HEK293 (cell line): ENCODE measurements around the gene PLCB3.

Experiments
- GLI4 ChIP-seq: fragments of 450-650 bp; formaldehyde crosslinking; IDR thresholded peaks from 2 replicates; pipeline ENCODE4 v1.5.1; 2016; ENCODE audit warnings: missing biosample characterization, missing genetic modification characterization
- HOXA7 ChIP-seq: sonication (generic); formaldehyde crosslinking; IDR thresholded peaks from 2 replicates; pipeline ENCODE4 v1.8.1; 2022; ENCODE audit warnings: missing genetic modification reagents, borderline replicate concordance
- INSM2 ChIP-seq: fragments of 450-650 bp; formaldehyde crosslinking; IDR thresholded peaks from 2 replicates; pipeline ENCODE4 v1.5.1; 2016; ENCODE audit warnings: missing biosample characterization, missing genetic modification characterization
- MZF1 ChIP-seq: fragments of 450-650 bp; formaldehyde crosslinking; IDR thresholded peaks from 2 replicates; pipeline ENCODE4 v1.5.1; 2017; ENCODE audit warnings: missing biosample characterization, missing genetic modification characterization, borderline replicate concordance
- SALL2 ChIP-seq: fragments of 450-650 bp; formaldehyde crosslinking; IDR thresholded peaks from 2 replicates; pipeline ENCODE4 v1.5.0; 2017; ENCODE audit warnings: missing biosample characterization, mild to moderate bottlenecking, missing genetic modification characterization, borderline replicate concordance
- SCRT2 ChIP-seq: fragments of 450-650 bp; formaldehyde crosslinking; IDR thresholded peaks from 2 replicates; pipeline ENCODE4 v1.5.1; 2016; ENCODE audit warnings: missing biosample characterization, missing genetic modification characterization
- SETDB1 ChIP-seq: IDR thresholded peaks from one replicate; pipeline ENCODE4 v1.6.1; 2017; ENCODE audit warnings: mild to moderate bottlenecking, low read length, moderate library complexity, mixed read lengths; ENCODE audit not compliant: insufficient read length
- SP2 ChIP-seq: fragments of 450-650 bp; formaldehyde crosslinking; IDR thresholded peaks from 2 replicates; pipeline ENCODE4 v1.5.1; 2016; ENCODE audit warnings: missing biosample characterization, missing genetic modification characterization
- YY2 ChIP-seq: fragments of 450-650 bp; formaldehyde crosslinking; IDR thresholded peaks from 2 replicates; pipeline ENCODE4 v1.5.1; 2016; ENCODE audit warnings: missing biosample characterization, missing genetic modification characterization
- ZNF10 ChIP-seq: fragments of 450-650 bp; formaldehyde crosslinking; IDR thresholded peaks from 2 replicates; pipeline ENCODE4 v1.5.1; 2017; ENCODE audit warnings: missing biosample characterization, missing genetic modification characterization
- ZNF16 ChIP-seq: fragments of 450-650 bp; formaldehyde crosslinking; IDR thresholded peaks from 2 replicates; pipeline ENCODE4 v1.5.1; 2016; ENCODE audit warnings: low read depth, missing biosample characterization, missing genetic modification characterization
- ZNF202 ChIP-seq: fragments of 450-650 bp; formaldehyde crosslinking; IDR thresholded peaks from 2 replicates; pipeline ENCODE4 v1.5.1; 2016; ENCODE audit warnings: missing biosample characterization, missing genetic modification characterization, borderline replicate concordance
- ZNF211 ChIP-seq: fragments of 450-650 bp; formaldehyde crosslinking; IDR thresholded peaks from 2 replicates; pipeline ENCODE4 v1.5.1; 2016; ENCODE audit warnings: low read depth, missing biosample characterization, missing genetic modification characterization
- ZNF488 ChIP-seq: fragments of 450-650 bp; formaldehyde crosslinking; IDR thresholded peaks from 2 replicates; pipeline ENCODE4 v1.5.1; 2016; ENCODE audit warnings: missing biosample characterization, missing genetic modification characterization
- ZNF530 ChIP-seq: fragments of 450-650 bp; formaldehyde crosslinking; IDR thresholded peaks from 2 replicates; pipeline ENCODE4 v1.5.1; 2016; ENCODE audit warnings: low read depth, missing biosample characterization, missing genetic modification characterization
- ZNF571 ChIP-seq: fragments of 450-650 bp; formaldehyde crosslinking; IDR thresholded peaks from 2 replicates; pipeline ENCODE4 v1.5.0; 2017; ENCODE audit warnings: missing biosample characterization, missing genetic modification characterization
- ZNF580 ChIP-seq: fragments of 450-650 bp; formaldehyde crosslinking; IDR thresholded peaks from 2 replicates; pipeline ENCODE4 v1.5.1; 2016; ENCODE audit warnings: missing biosample characterization, missing genetic modification characterization
- ZXDB ChIP-seq: fragments of 450-650 bp; formaldehyde crosslinking; IDR thresholded peaks from 2 replicates; pipeline ENCODE4 v1.5.1; 2016; ENCODE audit warnings: missing biosample characterization, missing genetic modification characterization
- TF ChIP-seq, protein P1 (sequence below): fragments of 450-650 bp; formaldehyde crosslinking; conservative IDR thresholded peaks from 2 replicates; pipeline ENCODE4 v1.5.1; 2016; ENCODE audit warnings: low read depth, missing biosample characterization, missing genetic modification characterization
- TF ChIP-seq, protein P2 (sequence below): fragments of 450-650 bp; formaldehyde crosslinking; IDR thresholded peaks from 2 replicates; pipeline ENCODE4 v1.5.1; 2016; ENCODE audit warnings: missing biosample characterization, missing genetic modification characterization
- TF ChIP-seq, protein P3 (sequence below): fragments of 450-650 bp; formaldehyde crosslinking; conservative IDR thresholded peaks from 2 replicates; pipeline ENCODE4 v1.5.1; 2016; ENCODE audit warnings: low read depth, missing biosample characterization, missing genetic modification characterization
- TF ChIP-seq, protein P4 (sequence below): fragments of 450-650 bp; formaldehyde crosslinking; IDR thresholded peaks from 2 replicates; pipeline ENCODE4 v1.5.1; 2017; ENCODE audit warnings: missing biosample characterization, missing genetic modification characterization

PLCB3 gene

DNA sequence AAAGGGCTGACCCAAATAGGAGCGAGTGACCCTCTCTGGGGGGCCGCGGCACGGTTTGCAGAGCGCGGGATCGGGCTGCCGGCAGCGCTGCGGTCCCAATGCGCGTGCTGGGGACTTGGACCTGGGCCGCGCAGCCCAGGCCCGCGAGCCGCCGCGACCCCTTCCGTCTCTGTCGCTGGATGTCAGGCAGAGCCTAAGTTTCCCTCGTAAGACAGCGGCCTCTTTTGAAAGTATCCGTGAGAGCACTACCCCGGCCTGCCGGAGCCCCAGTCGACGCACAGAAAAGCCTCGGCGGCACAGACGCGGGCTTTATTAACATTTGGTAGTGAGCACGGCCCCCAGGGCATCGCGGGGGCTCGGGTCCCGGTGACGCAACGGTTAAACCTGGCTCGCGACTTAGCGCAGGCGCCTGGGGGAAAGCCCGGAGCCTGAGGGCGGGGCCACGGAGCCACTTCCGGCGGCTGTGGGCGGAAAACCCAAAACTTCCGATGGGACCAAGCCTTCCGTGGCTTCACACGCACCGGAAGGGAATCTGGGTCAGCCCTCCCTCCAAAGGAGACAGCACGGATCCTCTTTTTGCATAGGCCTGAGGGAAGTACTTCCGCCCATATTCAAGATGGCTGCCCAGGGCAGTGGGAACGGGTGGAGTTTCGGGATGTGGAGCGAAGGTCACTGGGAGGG, 18.4 kb downstream of the PLCB3 start (continued):
- TF ChIP-seq YY2 (tag by site-specific recombination) (peak; percentile 75), ZNF10 (tag by site-specific recombination) (no peak; the same call in 1 of the 2 replicates), GLI4 (tag by site-specific recombination) (no peak), MZF1 (tag by site-specific recombination) (no peak), SALL2 (tag by site-specific recombination) (no peak), ZNF488 (no peak), ZNF202 (tag by site-specific recombination) (no peak), INSM2 (tag by site-specific recombination) (no peak), SETDB1 (no peak), ZNF571 (tag by site-specific recombination) (no peak), ZNF530 (tag by site-specific recombination) (no peak), SCRT2 (tag by site-specific recombination) (no peak), SP2 (tag by site-specific recombination) (peak; percentile 97), ZNF580 (tag by site-specific recombination) (peak; percentile 97), ZXDB (tag by site-specific recombination) (peak; percentile 96), ZNF16 (tag by site-specific recombination) (no peak), ZNF211 (tag by site-specific recombination) (no peak), HOXA7 (CRISPR knock-in tag) (no peak)
- TF ChIP-seq, protein P1, sequence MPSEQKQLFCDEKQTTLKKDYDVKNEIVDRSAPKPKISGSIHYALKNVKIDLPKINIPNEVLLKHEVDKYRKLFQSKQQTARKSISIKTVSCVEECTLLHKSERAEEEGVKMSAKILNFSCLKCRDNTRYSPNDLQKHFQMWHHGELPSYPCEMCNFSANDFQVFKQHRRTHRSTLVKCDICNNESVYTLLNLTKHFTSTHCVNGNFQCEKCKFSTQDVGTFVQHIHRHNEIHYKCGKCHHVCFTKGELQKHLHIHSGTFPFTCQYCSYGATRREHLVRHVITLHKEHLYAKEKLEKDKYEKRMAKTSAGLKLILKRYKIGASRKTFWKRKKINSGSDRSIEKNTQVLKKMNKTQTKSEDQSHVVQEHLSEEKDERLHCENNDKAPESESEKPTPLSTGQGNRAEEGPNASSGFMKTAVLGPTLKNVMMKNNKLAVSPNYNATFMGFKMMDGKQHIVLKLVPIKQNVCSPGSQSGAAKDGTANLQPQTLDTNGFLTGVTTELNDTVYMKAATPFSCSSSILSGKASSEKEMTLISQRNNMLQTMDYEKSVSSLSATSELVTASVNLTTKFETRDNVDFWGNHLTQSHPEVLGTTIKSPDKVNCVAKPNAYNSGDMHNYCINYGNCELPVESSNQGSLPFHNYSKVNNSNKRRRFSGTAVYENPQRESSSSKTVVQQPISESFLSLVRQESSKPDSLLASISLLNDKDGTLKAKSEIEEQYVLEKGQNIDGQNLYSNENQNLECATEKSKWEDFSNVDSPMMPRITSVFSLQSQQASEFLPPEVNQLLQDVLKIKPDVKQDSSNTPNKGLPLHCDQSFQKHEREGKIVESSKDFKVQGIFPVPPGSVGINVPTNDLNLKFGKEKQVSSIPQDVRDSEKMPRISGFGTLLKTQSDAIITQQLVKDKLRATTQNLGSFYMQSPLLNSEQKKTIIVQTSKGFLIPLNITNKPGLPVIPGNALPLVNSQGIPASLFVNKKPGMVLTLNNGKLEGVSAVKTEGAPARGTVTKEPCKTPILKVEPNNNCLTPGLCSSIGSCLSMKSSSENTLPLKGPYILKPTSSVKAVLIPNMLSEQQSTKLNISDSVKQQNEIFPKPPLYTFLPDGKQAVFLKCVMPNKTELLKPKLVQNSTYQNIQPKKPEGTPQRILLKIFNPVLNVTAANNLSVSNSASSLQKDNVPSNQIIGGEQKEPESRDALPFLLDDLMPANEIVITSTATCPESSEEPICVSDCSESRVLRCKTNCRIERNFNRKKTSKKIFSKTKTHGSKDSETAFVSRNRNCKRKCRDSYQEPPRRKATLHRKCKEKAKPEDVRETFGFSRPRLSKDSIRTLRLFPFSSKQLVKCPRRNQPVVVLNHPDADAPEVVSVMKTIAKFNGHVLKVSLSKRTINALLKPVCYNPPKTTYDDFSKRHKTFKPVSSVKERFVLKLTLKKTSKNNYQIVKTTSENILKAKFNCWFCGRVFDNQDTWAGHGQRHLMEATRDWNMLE (tag by site-specific recombination), result peak; percentile 98
- TF ChIP-seq, protein P2, sequence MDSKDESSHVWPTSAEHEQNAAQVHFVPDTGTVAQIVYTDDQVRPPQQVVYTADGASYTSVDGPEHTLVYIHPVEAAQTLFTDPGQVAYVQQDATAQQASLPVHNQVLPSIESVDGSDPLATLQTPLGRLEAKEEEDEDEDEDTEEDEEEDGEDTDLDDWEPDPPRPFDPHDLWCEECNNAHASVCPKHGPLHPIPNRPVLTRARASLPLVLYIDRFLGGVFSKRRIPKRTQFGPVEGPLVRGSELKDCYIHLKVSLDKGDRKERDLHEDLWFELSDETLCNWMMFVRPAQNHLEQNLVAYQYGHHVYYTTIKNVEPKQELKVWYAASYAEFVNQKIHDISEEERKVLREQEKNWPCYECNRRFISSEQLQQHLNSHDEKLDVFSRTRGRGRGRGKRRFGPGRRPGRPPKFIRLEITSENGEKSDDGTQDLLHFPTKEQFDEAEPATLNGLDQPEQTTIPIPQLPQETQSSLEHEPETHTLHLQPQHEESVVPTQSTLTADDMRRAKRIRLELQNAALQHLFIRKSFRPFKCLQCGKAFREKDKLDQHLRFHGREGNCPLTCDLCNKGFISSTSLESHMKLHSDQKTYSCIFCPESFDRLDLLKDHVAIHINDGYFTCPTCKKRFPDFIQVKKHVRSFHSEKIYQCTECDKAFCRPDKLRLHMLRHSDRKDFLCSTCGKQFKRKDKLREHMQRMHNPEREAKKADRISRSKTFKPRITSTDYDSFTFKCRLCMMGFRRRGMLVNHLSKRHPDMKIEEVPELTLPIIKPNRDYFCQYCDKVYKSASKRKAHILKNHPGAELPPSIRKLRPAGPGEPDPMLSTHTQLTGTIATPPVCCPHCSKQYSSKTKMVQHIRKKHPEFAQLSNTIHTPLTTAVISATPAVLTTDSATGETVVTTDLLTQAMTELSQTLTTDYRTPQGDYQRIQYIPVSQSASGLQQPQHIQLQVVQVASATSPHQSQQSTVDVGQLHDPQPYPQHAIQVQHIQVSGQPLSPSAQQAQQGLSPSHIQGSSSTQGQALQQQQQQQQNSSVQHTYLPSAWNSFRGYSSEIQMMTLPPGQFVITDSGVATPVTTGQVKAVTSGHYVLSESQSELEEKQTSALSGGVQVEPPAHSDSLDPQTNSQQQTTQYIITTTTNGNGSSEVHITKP (tag by site-specific recombination), result no peak
- TF ChIP-seq, protein P3, sequence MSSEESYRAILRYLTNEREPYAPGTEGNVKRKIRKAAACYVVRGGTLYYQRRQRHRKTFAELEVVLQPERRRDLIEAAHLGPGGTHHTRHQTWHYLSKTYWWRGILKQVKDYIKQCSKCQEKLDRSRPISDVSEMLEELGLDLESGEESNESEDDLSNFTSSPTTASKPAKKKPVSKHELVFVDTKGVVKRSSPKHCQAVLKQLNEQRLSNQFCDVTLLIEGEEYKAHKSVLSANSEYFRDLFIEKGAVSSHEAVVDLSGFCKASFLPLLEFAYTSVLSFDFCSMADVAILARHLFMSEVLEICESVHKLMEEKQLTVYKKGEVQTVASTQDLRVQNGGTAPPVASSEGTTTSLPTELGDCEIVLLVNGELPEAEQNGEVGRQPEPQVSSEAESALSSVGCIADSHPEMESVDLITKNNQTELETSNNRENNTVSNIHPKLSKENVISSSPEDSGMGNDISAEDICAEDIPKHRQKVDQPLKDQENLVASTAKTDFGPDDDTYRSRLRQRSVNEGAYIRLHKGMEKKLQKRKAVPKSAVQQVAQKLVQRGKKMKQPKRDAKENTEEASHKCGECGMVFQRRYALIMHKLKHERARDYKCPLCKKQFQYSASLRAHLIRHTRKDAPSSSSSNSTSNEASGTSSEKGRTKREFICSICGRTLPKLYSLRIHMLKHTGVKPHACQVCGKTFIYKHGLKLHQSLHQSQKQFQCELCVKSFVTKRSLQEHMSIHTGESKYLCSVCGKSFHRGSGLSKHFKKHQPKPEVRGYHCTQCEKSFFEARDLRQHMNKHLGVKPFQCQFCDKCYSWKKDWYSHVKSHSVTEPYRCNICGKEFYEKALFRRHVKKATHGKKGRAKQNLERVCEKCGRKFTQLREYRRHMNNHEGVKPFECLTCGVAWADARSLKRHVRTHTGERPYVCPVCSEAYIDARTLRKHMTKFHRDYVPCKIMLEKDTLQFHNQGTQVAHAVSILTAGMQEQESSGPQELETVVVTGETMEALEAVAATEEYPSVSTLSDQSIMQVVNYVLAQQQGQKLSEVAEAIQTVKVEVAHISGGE (tag by site-specific recombination), result peak; percentile 98
- TF ChIP-seq, protein P4, sequence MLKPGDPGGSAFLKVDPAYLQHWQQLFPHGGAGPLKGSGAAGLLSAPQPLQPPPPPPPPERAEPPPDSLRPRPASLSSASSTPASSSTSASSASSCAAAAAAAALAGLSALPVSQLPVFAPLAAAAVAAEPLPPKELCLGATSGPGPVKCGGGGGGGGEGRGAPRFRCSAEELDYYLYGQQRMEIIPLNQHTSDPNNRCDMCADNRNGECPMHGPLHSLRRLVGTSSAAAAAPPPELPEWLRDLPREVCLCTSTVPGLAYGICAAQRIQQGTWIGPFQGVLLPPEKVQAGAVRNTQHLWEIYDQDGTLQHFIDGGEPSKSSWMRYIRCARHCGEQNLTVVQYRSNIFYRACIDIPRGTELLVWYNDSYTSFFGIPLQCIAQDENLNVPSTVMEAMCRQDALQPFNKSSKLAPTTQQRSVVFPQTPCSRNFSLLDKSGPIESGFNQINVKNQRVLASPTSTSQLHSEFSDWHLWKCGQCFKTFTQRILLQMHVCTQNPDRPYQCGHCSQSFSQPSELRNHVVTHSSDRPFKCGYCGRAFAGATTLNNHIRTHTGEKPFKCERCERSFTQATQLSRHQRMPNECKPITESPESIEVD (tag by site-specific recombination), result no peak
